Activated CD4-positive, alpha-beta memory T cell treated with anti-CD3 and anti-CD28 coated beads, Interleukin-2, amount 10 ng/mL, durations not matched to agents 7 days and 5 days (primary cell): ENCODE results near the gene VGLL2. TPM values are rescaled to one million over a fixed set of nuclear protein-coding genes. Genes with fewer than 3 reads are reported as not detected.

Experiments
- CTCF ChIA-PET: fragments of 350-600 bp; sonication (Branson Sonifier 250); formaldehyde crosslinking; loops from one replicate; lab custom pipeline; 2021; ENCODE audit warnings: antibody characterized with exemption, inconsistent platforms; lab: Charles Lee
- POLR2A ChIA-PET: fragments of 350-600 bp; sonication (Branson Sonifier 250); formaldehyde crosslinking; loops from one replicate; lab custom pipeline; 2021; ENCODE audit warnings: antibody characterized with exemption; lab: Charles Lee
- DNase-seq: peaks from one replicate; pipeline ENCODE4 v3.0.0-alpha.2; 2020
- H3K27ac Mint-ChIP-seq: one replicate; pipeline ENCODE4 v1.8.0; 2021; ENCODE audit warnings: mild to moderate bottlenecking, mixed read lengths
- H3K27me3 Mint-ChIP-seq: one replicate; pipeline ENCODE4 v1.8.0; 2021; ENCODE audit warnings: mixed read lengths
- H3K36me3 Mint-ChIP-seq: one replicate; pipeline ENCODE4 v1.8.0; 2021; ENCODE audit warnings: low read depth, mixed read lengths
- H3K4me1 Mint-ChIP-seq: one replicate; pipeline ENCODE4 v1.8.0; 2021; ENCODE audit warnings: mixed read lengths
- H3K4me3 Mint-ChIP-seq: one replicate; pipeline ENCODE4 v1.8.0; 2021; ENCODE audit warnings: mild to moderate bottlenecking, mixed read lengths
- H3K9me3 Mint-ChIP-seq: one replicate; pipeline ENCODE4 v1.8.0; 2021; ENCODE audit warnings: mixed read lengths
- total RNA-seq, 2 experiments: library from RNA; stranded (reverse); gene quantifications; one replicate each; pipeline ENCODE4 v1.2.3, GENCODE V29; 2021

VGLL2 gene
- total RNA-seq, 2 experiments from 2014 or later: not detected

DNA sequence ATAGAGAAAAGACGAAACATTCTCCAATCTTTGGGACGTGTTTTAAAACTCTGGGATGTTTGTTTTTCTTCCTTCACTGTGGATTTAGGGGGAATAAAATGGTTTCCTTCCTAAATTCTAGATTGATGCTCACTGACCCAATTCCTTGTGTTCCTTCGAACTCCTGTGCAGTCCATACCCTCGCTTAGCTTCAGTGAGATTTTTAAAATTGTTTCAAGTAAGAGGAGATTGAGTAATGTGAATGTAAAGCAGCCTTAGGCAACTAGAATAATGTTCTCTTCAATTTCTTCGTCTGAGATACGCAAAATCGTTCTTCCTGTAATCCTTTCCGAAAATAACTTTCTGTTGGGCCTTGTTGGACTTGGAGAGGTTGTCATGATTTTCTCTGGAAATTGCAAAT, 2.6 kb upstream of the VGLL2 start:
- Mint-ChIP-seq H3K4me1 (peaks cover 10% of the 10 kb centered on the region), H3K27ac (no peak overlapping the region), H3K36me3 (no peaks in the 10 kb centered on the region), H3K27me3 (peaks cover 65% of the 10 kb centered on the region), H3K9me3 (no peaks in the 10 kb centered on the region), H3K4me3 (no peak overlapping the region)
- ChIA-PET CTCF (no interaction called here), POLR2A (no interaction called here)
- DNase-seq: no peak

DNA sequence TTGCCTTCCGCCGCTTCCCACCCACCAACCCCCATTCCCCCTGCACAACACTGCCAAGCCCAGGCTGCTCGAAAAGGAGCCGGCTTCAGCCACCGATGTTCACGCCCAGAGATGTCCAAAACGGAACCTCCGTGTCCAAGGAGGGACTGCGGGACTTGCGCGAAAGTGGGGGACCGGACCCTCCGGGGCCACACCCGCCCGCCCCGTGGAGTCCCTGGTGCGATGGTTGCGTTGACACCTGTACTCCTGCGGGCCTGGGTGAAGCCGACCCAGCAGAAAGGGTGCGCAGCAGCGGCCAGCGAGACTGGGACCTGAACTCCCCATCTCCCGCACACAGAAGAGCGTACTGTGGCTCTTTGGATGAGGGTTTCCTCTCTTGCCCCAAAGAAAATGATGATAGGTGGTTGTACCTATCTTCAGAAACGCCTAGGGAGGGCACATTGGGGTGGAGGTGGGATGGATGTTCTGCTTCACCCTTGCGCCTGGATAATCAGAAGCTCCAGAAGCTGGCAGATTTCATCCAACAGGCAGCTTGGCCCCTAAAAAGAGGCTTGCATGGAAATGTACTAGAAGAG, 1.9 kb upstream of the VGLL2 start:
- no peak for DNase-seq
- H3K27me3 Mint-ChIP-seq: peaks cover 71% of the 10 kb centered on the region
- H3K4me3 Mint-ChIP-seq: no peak overlapping the region
- ChIA-PET POLR2A (no interaction called here), CTCF (no interaction called here)
- no peak overlapping the region for H3K27ac Mint-ChIP-seq
- H3K9me3 Mint-ChIP-seq: no peaks in the 10 kb centered on the region
- H3K4me1 Mint-ChIP-seq: peaks cover 10% of the 10 kb centered on the region
- H3K36me3 Mint-ChIP-seq: no peaks in the 10 kb centered on the region

DNA sequence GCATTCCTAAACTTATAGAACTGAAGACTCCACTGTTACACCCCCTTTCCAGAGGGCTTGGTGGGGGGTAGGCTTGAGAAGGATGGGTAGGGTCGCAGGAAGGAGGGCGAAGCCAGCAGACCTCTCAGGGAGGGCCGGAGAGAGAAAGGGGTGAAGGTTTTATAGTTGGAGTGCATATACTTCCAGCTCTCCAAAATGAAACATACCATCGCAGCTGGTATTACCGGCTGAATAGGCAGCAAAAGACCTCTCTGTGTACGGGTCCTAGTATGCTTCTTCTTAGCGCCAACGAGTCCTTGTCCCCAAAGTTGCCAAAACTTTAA, 1.0 kb upstream of the VGLL2 start:
- Mint-ChIP-seq H3K9me3 (no peaks in the 10 kb centered on the region), H3K27ac (no peak overlapping the region), H3K36me3 (no peaks in the 10 kb centered on the region), H3K27me3 (peaks cover 80% of the 10 kb centered on the region), H3K4me3 (peak overlapping the region; percentile 57), H3K4me1 (peaks cover 10% of the 10 kb centered on the region)
- ChIA-PET CTCF (no interaction called here), POLR2A (no interaction called here)
- no peak for DNase-seq

DNA sequence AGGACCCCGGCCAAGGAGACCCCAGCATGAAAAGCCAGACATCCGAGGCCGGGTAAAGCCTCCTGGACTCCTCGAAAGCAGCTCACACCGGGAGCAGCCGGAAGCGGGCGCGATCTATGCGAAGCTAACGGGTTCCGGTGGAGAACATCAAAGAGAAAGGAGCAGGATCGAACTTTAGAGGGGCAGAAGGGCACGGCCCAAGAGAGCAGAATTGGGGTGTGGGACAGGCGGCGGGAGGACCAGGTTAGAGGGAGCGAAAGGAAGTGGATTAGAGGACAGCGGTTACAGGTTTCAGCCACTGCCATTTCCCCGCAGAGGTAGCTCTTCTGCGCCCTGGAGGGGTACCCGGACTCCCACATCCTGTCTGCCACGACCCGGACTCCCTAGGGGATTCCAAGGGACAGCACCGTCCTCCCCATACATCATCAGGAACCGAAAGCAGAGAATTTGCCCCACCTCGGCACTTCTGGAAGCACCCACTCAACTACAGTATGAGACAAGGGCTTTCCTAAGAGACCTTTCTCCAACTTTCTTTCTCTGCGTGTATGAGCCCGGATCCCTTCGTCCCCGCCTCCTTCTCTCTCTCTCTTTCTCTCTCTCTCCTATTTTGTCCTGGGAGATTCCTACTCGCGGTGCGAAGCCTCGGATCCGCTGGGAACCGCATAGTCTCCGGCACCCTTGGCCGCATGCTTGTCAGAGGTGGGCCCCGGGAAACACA, 507 bp upstream of the VGLL2 start:
- Mint-ChIP-seq H3K27me3 (peaks cover 83% of the 10 kb centered on the region), H3K4me1 (peaks cover 12% of the 10 kb centered on the region), H3K27ac (no peak overlapping the region), H3K36me3 (no peaks in the 10 kb centered on the region), H3K9me3 (no peaks in the 10 kb centered on the region), H3K4me3 (peak overlapping the region; percentile 57)
- ChIA-PET POLR2A (no interaction called here), CTCF (no interaction called here)
- DNase-seq: no peak

DNA sequence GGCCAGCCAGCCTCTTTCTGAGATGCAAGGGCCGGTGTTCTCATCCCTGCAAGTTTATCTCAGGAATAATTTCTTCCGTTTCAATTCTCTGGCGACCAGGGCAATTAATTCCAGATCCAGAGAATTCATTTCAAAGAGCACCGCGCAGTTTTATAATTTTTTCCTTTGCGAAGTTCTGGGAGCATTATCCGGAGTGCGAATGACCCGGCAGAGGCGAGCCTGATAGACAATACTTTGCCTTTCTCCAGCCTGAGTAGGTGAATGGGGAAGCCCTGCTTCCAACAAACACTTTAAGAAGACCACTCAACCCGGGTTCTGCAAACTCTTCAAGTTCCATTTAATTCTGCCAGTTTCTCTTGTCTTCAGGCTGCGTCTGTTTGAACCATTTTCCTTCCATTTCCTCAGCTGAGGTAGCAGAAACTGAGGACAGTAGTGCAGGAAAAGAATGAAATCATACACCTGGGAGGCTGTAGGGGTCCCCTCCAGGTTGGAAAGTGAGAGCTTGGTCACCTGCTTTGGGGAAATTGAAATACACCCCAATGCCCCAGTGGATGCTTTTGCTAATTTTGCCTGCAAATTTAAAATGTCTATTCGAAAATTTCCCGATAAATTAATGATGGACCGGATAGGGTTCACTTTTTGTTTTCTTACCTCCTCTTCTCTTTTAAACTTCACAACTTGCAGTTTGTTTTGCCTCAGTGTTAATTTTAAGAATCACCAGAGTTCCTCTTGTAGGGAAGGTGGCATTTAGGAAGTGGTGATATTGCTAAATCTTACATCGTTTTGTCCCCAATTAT, 1.1 kb downstream of the VGLL2 start:
- DNase-seq: no peak
- ChIA-PET POLR2A (no interaction called here), CTCF (no interaction called here)
- Mint-ChIP-seq H3K27ac (no peak overlapping the region), H3K27me3 (peaks cover 89% of the 10 kb centered on the region), H3K36me3 (no peaks in the 10 kb centered on the region), H3K4me3 (no peak overlapping the region), H3K9me3 (no peaks in the 10 kb centered on the region), H3K4me1 (peaks cover 12% of the 10 kb centered on the region)

DNA sequence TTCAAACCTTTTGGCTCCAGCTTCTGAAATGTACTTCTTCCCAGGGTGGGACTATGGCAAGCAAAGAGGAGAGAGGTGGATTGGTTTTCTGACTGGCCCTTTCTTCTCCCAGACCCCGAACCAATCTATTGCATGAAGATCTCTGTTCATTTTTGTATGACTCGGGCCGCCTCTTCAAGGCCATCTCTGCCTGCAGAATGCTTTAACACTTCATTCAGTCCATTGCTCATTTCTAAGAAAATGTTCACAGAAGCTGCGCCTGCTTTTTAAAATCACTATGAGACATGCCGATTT, 1.6 kb downstream of the VGLL2 start:
- ChIA-PET POLR2A (no interaction called here), CTCF (no interaction called here)
- no peak overlapping the region for H3K27ac Mint-ChIP-seq
- DNase-seq: no peak
- no peaks in the 10 kb centered on the region for H3K9me3 Mint-ChIP-seq
- no peak overlapping the region for H3K4me3 Mint-ChIP-seq
- peaks cover 87% of the 10 kb centered on the region for H3K27me3 Mint-ChIP-seq
- no peaks in the 10 kb centered on the region for H3K36me3 Mint-ChIP-seq
- peaks cover 12% of the 10 kb centered on the region for H3K4me1 Mint-ChIP-seq

DNA sequence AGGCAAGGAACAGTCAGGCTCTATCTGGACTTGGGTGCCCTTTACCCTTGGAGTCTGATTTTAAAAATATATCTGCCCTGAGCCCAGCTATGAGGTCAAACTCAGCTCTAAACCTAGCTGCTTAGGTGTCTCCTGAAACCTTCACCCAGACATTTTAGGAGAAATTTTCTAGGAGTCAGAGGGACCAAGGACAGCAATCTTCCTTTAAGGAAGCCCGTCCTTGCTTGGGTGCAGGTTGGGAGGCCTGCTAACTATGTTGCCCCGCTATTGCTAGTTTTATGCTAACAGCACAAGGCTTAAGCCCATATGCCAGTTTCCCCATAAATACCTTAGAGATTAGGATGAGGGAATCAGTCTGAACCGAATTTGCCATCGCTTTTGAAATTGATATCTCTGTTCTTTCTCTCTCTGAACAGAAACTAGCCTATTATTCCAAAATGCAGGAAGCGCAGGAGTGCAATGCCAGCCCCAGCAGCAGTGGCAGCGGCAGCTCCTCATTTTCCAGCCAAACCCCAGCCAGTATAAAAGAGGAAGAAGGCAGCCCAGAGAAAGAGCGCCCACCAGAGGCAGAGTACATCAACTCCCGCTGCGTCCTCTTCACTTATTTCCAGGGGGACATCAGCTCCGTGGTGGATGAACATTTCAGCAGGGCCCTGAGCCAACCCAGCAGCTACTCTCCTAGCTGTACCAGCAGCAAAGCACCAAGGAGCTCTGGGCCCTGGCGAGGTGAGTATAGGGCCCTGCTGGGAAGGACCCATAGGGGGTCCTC, 2.6 kb downstream of the VGLL2 start:
- ChIA-PET CTCF (no interaction called here), POLR2A (no interaction called here)
- Mint-ChIP-seq H3K27me3 (peaks cover 89% of the 10 kb centered on the region), H3K36me3 (no peaks in the 10 kb centered on the region), H3K9me3 (no peaks in the 10 kb centered on the region), H3K4me3 (no peak overlapping the region), H3K4me1 (peaks cover 12% of the 10 kb centered on the region), H3K27ac (no peak overlapping the region)
- no peak for DNase-seq

DNA sequence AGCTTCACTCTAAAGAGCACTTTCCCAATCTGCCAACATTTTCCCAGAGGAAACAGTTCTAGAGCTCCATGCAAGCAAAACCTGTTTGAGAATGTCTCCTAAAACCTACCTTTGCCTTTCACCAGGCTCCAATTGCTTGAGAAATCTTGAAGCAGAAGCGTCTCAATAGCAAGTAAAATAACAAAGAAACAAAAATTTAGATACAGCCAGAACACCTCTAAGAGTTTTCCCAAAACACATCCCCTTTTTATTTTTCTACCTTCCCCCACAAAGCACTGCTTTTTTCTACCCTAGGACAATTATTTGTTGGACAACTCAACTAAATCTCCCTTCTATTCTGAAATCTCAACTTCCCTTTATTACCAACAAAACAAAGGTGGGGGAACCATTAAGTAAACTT, 3.6 kb downstream of the VGLL2 start:
- peaks cover 86% of the 10 kb centered on the region for H3K27me3 Mint-ChIP-seq
- no peak overlapping the region for H3K27ac Mint-ChIP-seq
- ChIA-PET POLR2A (no interaction called here), CTCF (no interaction called here)
- no peaks in the 10 kb centered on the region for H3K36me3 Mint-ChIP-seq
- no peaks in the 10 kb centered on the region for H3K9me3 Mint-ChIP-seq
- DNase-seq: no peak
- H3K4me3 Mint-ChIP-seq: no peak overlapping the region
- H3K4me1 Mint-ChIP-seq: peaks cover 12% of the 10 kb centered on the region

DNA sequence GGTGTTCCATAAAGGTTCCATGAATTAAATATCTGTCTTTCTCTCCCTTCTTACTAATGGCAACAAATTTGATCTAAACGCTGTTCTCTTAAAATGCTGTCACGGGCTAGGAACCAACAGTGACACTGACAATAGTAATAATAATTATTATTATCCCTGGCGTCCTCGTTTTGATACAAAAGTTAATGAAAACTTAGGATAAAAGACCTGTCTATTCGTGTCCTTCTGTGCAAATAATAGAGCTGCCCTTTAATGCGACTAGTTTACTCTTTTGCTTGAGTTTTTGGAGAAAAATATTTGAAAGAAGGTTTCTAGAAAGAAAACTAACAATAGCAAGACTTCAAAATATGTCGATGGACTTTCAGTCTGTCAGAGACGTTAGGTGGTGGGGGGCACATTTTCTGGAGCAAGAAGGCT, 4.3 kb downstream of the VGLL2 start:
- H3K27me3 Mint-ChIP-seq: peaks cover 86% of the 10 kb centered on the region
- H3K36me3 Mint-ChIP-seq: no peaks in the 10 kb centered on the region
- H3K4me1 Mint-ChIP-seq: peaks cover 11% of the 10 kb centered on the region
- no peak overlapping the region for H3K4me3 Mint-ChIP-seq
- CTCF ChIA-PET: no interaction called here
- POLR2A ChIA-PET: no interaction called here
- no peaks in the 10 kb centered on the region for H3K9me3 Mint-ChIP-seq
- no peak for DNase-seq
- H3K27ac Mint-ChIP-seq: no peak overlapping the region

DNA sequence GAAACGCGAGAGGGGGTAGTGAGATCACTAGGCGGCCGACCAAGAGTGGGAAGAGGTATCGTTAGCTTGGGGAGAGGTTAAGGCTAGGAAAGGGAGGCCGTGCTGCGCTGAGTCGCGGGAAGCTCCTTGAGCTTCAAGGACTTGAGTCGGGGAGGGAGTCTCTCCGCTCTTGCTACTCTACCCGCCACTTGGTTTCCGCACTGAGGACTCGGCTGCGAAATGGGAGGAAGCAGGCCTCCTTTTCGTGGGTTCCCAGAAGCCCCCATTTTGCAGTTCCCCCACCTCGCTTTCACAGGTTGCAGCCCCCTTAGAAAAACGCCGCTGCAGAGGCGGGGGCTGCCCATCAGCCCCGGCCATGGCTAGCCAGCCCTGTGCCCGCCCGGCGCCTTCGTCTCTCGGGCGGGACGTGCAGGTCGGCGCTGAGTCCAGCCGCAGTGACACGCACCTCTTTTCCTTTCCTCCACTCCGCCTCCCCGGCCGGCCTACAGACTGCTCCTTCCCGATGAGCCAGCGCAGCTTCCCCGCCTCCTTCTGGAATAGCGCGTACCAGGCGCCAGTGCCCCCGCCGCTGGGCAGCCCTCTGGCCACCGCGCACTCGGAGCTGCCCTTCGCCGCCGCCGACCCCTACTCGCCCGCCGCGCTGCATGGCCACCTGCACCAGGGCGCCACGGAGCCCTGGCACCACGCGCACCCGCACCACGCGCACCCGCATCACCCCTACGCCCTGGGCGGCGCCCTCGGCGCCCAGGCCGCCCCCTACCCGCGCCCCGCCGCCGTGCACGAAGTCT, 4.9 kb downstream of the VGLL2 start:
- Mint-ChIP-seq H3K4me1 (peaks cover 5% of the 10 kb centered on the region), H3K4me3 (no peak overlapping the region), H3K27me3 (peaks cover 86% of the 10 kb centered on the region), H3K9me3 (no peaks in the 10 kb centered on the region), H3K27ac (no peak overlapping the region), H3K36me3 (no peaks in the 10 kb centered on the region)
- no peak for DNase-seq
- ChIA-PET CTCF (no interaction called here), POLR2A (no interaction called here)

DNA sequence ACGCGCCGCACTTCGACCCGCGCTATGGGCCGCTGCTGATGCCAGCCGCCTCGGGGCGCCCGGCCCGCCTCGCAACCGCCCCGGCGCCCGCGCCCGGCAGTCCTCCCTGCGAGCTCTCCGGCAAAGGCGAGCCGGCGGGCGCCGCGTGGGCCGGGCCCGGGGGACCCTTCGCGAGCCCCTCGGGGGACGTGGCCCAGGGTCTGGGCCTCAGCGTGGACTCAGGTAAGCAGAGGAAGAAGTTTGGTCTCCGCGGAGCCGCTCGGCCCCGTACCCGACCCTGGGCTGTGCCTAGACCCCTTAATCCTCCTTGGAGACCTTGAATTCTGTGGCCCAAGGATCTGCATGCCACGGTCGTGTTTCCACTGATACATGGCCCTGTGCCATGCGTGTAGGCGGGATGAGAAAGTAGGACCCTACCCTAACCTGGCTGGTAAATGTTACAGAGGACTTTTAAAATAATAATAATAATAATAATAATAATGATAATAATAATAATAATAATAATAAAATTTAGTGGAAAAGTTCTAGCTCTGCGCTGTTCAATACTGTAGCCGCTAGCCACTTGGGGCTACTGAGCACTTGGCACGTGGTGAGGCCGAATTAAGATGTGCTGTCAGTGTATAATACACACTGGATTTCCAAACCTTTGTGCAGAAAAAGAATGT, 5.6 kb downstream of the VGLL2 start:
- Mint-ChIP-seq H3K4me1 (peaks cover 5% of the 10 kb centered on the region), H3K27me3 (peaks cover 84% of the 10 kb centered on the region), H3K4me3 (no peak overlapping the region), H3K9me3 (no peaks in the 10 kb centered on the region), H3K27ac (no peak overlapping the region), H3K36me3 (no peaks in the 10 kb centered on the region)
- no peak for DNase-seq
- POLR2A ChIA-PET: no interaction called here
- CTCF ChIA-PET: no interaction called here

DNA sequence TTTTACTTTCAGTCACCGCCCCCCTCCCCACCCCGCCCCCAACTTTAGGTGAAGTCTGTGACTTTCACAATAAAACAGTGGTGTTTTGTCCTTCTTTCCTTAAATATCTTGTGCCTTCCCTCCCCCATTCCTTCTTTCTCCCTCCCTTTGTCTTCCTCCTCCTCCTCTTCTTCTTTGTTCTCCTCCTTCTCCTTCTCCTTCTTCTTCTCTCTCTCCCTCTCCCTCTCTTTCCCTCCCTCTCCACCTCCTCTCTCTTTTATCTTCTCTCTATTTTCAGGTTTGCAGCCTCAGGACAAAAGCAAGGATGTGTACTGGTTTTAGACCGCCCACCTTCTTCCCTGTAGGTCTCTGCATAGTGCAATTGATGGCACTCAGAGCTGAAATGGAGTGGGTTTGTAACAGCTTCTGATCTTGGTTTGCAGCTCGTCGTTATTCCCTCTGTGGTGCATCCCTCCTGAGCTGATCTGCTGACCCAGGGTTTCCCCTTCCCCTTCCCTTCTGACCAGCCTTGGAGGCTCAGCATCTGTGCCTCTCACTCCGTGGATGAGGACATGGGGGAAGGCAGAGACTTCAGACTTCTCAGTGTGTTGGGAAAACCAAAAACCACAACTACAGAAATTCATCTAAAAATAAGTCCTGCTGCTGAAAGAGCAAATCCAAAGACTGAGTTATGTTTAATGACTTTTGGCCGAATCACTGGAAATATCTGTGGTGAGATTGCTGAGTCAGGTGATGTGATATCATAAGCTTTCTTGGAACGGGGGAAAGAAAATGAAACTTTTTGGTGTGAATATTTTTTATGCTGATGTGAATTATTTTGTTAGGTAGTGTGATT, 6.9 kb downstream of the VGLL2 start:
- ChIA-PET CTCF (no interaction called here), POLR2A (no interaction called here)
- no peak overlapping the region for H3K27ac Mint-ChIP-seq
- no peak for DNase-seq
- H3K4me1 Mint-ChIP-seq: peaks cover 3% of the 10 kb centered on the region
- H3K9me3 Mint-ChIP-seq: no peaks in the 10 kb centered on the region
- peaks cover 73% of the 10 kb centered on the region for H3K27me3 Mint-ChIP-seq
- no peak overlapping the region for H3K4me3 Mint-ChIP-seq
- H3K36me3 Mint-ChIP-seq: no peaks in the 10 kb centered on the region
